Measurements from ENCODE around the gene METTL14.

The METTL14 gene

DNA sequence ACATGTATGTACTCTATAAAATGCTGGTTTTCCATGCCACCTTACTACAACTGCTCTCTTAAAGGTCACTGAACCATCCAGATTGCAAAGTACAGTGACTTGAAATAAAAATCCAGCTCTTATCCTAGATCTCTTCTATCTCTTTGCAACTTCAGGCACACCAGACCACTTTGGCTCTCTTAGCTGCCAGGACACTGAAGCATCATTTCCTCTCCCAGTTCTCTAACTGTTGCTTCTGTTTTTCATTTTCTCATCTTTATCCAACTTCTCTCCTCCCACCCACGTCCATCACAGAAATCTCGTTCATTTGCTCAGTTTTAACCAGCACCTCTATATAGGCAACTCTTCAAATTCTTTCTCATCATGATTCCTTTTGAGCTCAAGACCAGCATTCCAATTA lies 74.3 kb downstream of the METTL14 start:
- peak overlapping the region; percentile 77 for H3K4me2 ChIP-seq (ENCODE audit: low read depth, low read length)
- H3K36me3 ChIP-seq (replicated peaks; ENCODE audit: insufficient read depth, low read length), result peaks cover 15% of the 10 kb centered on the region; the same call in 1 of the 2 replicates
- H2AFZ ChIP-seq (ENCODE audit: low read length), result no peak overlapping the region
- H3K4me1 ChIP-seq (ENCODE audit: low read length), result peaks cover 31% of the 10 kb centered on the region
- H3K27ac ChIP-seq (ENCODE audit: low read length), result peak overlapping the region; percentile 92
- H3K27me3 ChIP-seq (replicated peaks; ENCODE audit: insufficient read depth, low read length), result no peaks in the 10 kb centered on the region
- H3F3A ChIP-seq (ENCODE audit: insufficient read depth, low read length), result peaks cover 28% of the 10 kb centered on the region
- H3K9me2 ChIP-seq (replicated peaks; ENCODE audit: insufficient read depth, low read length), result no peaks in the 10 kb centered on the region
- no peak for DNase-seq
- H3K4me3 ChIP-seq (ENCODE audit: low read length), result peak overlapping the region; percentile 41
- H3K9me3 ChIP-seq (replicated peaks; ENCODE audit: insufficient read depth, low read length), result no peaks in the 10 kb centered on the region
- H4K20me1 ChIP-seq (ENCODE audit: insufficient read depth, low read length), result no peaks in the 10 kb centered on the region
- peaks cover 28% of the 10 kb centered on the region for H3K79me2 ChIP-seq (ENCODE audit: low read length)
- peak overlapping the region; percentile 37; the same call in 1 of the 2 replicates for H3K9ac ChIP-seq (ENCODE audit: low read length)
- TF ChIP-seq, protein P1, sequence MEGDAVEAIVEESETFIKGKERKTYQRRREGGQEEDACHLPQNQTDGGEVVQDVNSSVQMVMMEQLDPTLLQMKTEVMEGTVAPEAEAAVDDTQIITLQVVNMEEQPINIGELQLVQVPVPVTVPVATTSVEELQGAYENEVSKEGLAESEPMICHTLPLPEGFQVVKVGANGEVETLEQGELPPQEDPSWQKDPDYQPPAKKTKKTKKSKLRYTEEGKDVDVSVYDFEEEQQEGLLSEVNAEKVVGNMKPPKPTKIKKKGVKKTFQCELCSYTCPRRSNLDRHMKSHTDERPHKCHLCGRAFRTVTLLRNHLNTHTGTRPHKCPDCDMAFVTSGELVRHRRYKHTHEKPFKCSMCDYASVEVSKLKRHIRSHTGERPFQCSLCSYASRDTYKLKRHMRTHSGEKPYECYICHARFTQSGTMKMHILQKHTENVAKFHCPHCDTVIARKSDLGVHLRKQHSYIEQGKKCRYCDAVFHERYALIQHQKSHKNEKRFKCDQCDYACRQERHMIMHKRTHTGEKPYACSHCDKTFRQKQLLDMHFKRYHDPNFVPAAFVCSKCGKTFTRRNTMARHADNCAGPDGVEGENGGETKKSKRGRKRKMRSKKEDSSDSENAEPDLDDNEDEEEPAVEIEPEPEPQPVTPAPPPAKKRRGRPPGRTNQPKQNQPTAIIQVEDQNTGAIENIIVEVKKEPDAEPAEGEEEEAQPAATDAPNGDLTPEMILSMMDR (IDR thresholded peaks at IDR 0.05; ENCODE audit: low read length), result no peak
- TF ChIP-seq EZH2 (optimal IDR thresholded peaks at IDR 0.05; ENCODE audit: low read depth, low read length) (no peak), EZH2phosphoT487 (IDR thresholded peaks at IDR 0.05; ENCODE audit: low read length) (no peak)

DNA sequence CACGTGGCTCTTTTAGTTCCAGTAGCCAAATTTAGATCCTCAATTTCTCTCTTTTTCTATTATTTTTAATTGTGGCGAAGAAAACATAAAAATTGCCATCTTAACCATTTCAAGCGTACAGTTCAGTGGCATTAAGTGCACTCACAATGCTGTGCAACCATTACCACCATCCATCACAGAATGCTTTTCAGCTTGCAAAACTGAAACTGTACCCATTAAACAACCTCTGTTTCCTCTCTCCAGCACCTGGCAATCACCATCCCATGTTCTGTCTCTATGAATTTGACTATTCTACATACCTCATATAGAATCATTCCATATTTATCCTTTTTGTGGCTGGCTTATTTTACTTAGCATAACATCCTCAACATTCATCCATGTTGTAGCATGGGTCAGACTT lies 74.9 kb downstream of the METTL14 start:
- TF ChIP-seq, protein P1 (IDR thresholded peaks at IDR 0.05; ENCODE audit: low read length), result no peak
- TF ChIP-seq EZH2phosphoT487 (IDR thresholded peaks at IDR 0.05; ENCODE audit: low read length) (no peak), EZH2 (optimal IDR thresholded peaks at IDR 0.05; ENCODE audit: low read depth, low read length) (no peak)
- H3K9ac ChIP-seq (ENCODE audit: low read length), result peak overlapping the region; percentile 37
- H3K9me2 ChIP-seq (replicated peaks; ENCODE audit: insufficient read depth, low read length), result no peaks in the 10 kb centered on the region
- H3K9me3 ChIP-seq (replicated peaks; ENCODE audit: insufficient read depth, low read length), result no peaks in the 10 kb centered on the region
- H3K27me3 ChIP-seq (replicated peaks; ENCODE audit: insufficient read depth, low read length), result no peaks in the 10 kb centered on the region
- no peak overlapping the region for H2AFZ ChIP-seq (ENCODE audit: low read length)
- DNase-seq, result peak; percentile 59
- H3K4me1 ChIP-seq (ENCODE audit: low read length), result peaks cover 31% of the 10 kb centered on the region
- no peaks in the 10 kb centered on the region for H4K20me1 ChIP-seq (ENCODE audit: insufficient read depth, low read length)
- peak overlapping the region; percentile 92 for H3K27ac ChIP-seq (ENCODE audit: low read length)
- peaks cover 19% of the 10 kb centered on the region; the same call in 1 of the 2 replicates for H3K36me3 ChIP-seq (replicated peaks; ENCODE audit: insufficient read depth, low read length)
- peaks cover 28% of the 10 kb centered on the region for H3K79me2 ChIP-seq (ENCODE audit: low read length)
- H3K4me3 ChIP-seq (ENCODE audit: low read length), result peak overlapping the region; percentile 41
- H3F3A ChIP-seq (ENCODE audit: insufficient read depth, low read length), result peaks cover 28% of the 10 kb centered on the region
- peak overlapping the region; percentile 77 for H3K4me2 ChIP-seq (ENCODE audit: low read depth, low read length)

DNA sequence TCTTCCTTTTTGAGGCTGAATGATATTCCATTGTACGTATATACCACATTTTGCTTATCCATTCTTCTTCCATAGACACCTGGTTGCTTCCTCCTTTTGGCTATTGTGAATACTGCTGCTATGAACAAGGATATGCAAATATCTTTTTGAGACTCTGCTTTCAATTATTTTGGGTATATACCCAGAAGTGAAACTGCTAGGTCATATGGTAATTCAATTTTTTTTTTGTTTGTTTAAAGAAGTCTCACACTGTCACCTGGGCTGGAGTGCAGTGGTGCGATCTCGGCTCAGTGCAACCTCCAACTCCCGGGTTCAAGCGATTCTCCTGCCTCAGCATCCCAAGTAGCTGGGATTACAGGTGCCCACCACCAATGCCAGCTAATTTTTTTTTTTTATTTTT lies 75.3 kb downstream of the METTL14 start:
- Histone ChIP-seq H3K9me2 (replicated peaks; ENCODE audit: insufficient read depth, low read length) (no peaks in the 10 kb centered on the region), H3K4me2 (ENCODE audit: low read depth, low read length) (peak overlapping the region; percentile 77), H3K27ac (ENCODE audit: low read length) (peak overlapping the region; percentile 92), H3K79me2 (ENCODE audit: low read length) (peaks cover 27% of the 10 kb centered on the region), H2AFZ (ENCODE audit: low read length) (no peak overlapping the region), H3K9me3 (replicated peaks; ENCODE audit: insufficient read depth, low read length) (no peaks in the 10 kb centered on the region), H3K36me3 (replicated peaks; ENCODE audit: insufficient read depth, low read length) (peaks cover 17% of the 10 kb centered on the region; the same call in 1 of the 2 replicates), H3K4me1 (ENCODE audit: low read length) (peaks cover 31% of the 10 kb centered on the region), H3K4me3 (ENCODE audit: low read length) (peak overlapping the region; percentile 41), H4K20me1 (ENCODE audit: insufficient read depth, low read length) (no peaks in the 10 kb centered on the region), H3F3A (ENCODE audit: insufficient read depth, low read length) (peaks cover 28% of the 10 kb centered on the region), H3K27me3 (replicated peaks; ENCODE audit: insufficient read depth, low read length) (no peaks in the 10 kb centered on the region), H3K9ac (ENCODE audit: low read length) (peak overlapping the region; percentile 43)
- TF ChIP-seq EZH2phosphoT487 (IDR thresholded peaks at IDR 0.05; ENCODE audit: low read length), result no peak
- TF ChIP-seq EZH2 (optimal IDR thresholded peaks at IDR 0.05; ENCODE audit: low read depth, low read length), result no peak
- TF ChIP-seq, protein P1 (IDR thresholded peaks at IDR 0.05; ENCODE audit: low read length), result no peak
- DNase-seq, result peak; percentile 86

All from MM.1S (cell line).